ENCODE data around the gene ARVCF. TPM values are rescaled to one million over a fixed set of nuclear protein-coding genes. Genes with fewer than 3 reads are reported as not detected.
A peak's percentile ranks its signal among the peaks of the same experiment; 100 is the strongest.

The ARVCF gene
- 2.7 TPM for total RNA-seq
- polyA plus RNA-seq: under 1 TPM in 3 of 4 donors, not detected in 1; 0.39 to 0.52 (median 0.41) TPM

GRCh38 chr22:20016734-20017621 lies at the start of gene ARVCF:
TSS of gene ARVCF (minus strand) at chr22:20016823. CDS start at chr22:19990794, 26,029 bp downstream.
- peak within 1 kb of the TSS; percentile 90 to 95 (median 94) for H3K4me3 Mint-ChIP-seq
- H3K4me1 Mint-ChIP-seq: peaks cover 0 to 27% (median 10%) of the 10 kb centered on the region in 4 donors
- Histone ChIP-seq H3K27ac (ENCODE audit: insufficient read depth, low read length, poor library complexity, severe bottlenecking) (no peak within 1 kb of the TSS), H3K4me3 (ENCODE audit: low read depth, low read length) (peak within 1 kb of the TSS; percentile 71), H3K36me3 (ENCODE audit: control insufficient read depth, insufficient read depth, low read length) (no peaks in the 10 kb centered on the region), H3K27me3 (ENCODE audit: control insufficient read depth, insufficient read depth, low read length) (no peaks in the 10 kb centered on the region), H3K4me1 (ENCODE audit: control insufficient read depth, insufficient read depth, low read length, poor library complexity, severe bottlenecking) (peaks cover 35% of the 10 kb centered on the region), H3K9me3 (ENCODE audit: control insufficient read depth in 2 of 2, low read length in 2 of 2) (no peaks in the 10 kb centered on the region)
- peak; percentile 88 to 92 (median 92) for DNase-seq
- peaks cover 0 to 1% (median 0%) of the 10 kb centered on the region in 7 donors for H3K9me3 Mint-ChIP-seq
- ATAC-seq (ENCODE audit: low read depth in 2 of 2): peak; percentile 64 to 68
- no peaks in the 10 kb centered on the region for H3K36me3 Mint-ChIP-seq
- H3K27me3 Mint-ChIP-seq: peaks cover 15% of the 10 kb centered on the region
- peak within 1 kb of the TSS in 2 of 3 donors; percentile 67 to 78 for H3K27ac Mint-ChIP-seq

GRCh38 chr22:20065896-20066616 lies 49.4 kb upstream of the ARVCF start:
- ATAC-seq (ENCODE audit: low read depth in 2 of 2) (no peak), DNase-seq (no peak)
- Histone ChIP-seq H3K36me3 (ENCODE audit: control insufficient read depth, insufficient read depth, low read length) (peaks cover 30% of the 10 kb centered on the region), H3K4me3 (ENCODE audit: low read depth, low read length) (no peak overlapping the region), H3K4me1 (ENCODE audit: control insufficient read depth, insufficient read depth, low read length, poor library complexity, severe bottlenecking) (no peaks in the 10 kb centered on the region), H3K27me3 (ENCODE audit: control insufficient read depth, insufficient read depth, low read length) (no peaks in the 10 kb centered on the region), H3K9me3 (ENCODE audit: control insufficient read depth in 2 of 2, low read length in 2 of 2) (no peaks in the 10 kb centered on the region), H3K27ac (ENCODE audit: insufficient read depth, low read length, poor library complexity, severe bottlenecking) (no peak overlapping the region)
- Mint-ChIP-seq H3K36me3 (peaks cover 7% of the 10 kb centered on the region), H3K9me3 (no peaks in the 10 kb centered on the region), H3K4me1 (no peaks in the 10 kb centered on the region), H3K4me3 (no peak overlapping the region), H3K27ac (no peak overlapping the region), H3K27me3 (no peaks in the 10 kb centered on the region)

GRCh38 chr22:20064545-20065262 lies 48.1 kb upstream of the ARVCF start:
- no peaks in the 10 kb centered on the region for H3K4me1 ChIP-seq (ENCODE audit: control insufficient read depth, insufficient read depth, low read length, poor library complexity, severe bottlenecking)
- DNase-seq (no peak), ATAC-seq (ENCODE audit: low read depth in 2 of 2) (no peak)
- no peak overlapping the region for H3K4me3 Mint-ChIP-seq
- H3K9me3 ChIP-seq (ENCODE audit: control insufficient read depth in 2 of 2, low read length in 2 of 2): no peaks in the 10 kb centered on the region
- H3K4me3 ChIP-seq (ENCODE audit: low read depth, low read length): no peak overlapping the region
- H3K27ac Mint-ChIP-seq: no peak overlapping the region
- no peaks in the 10 kb centered on the region for H3K9me3 Mint-ChIP-seq
- no peaks in the 10 kb centered on the region for H3K27me3 ChIP-seq (ENCODE audit: control insufficient read depth, insufficient read depth, low read length)
- peaks cover 0 to 2% (median 0%) of the 10 kb centered on the region in 4 donors for H3K4me1 Mint-ChIP-seq
- H3K27ac ChIP-seq (ENCODE audit: insufficient read depth, low read length, poor library complexity, severe bottlenecking): no peak overlapping the region
- H3K36me3 Mint-ChIP-seq: peaks cover 7% of the 10 kb centered on the region
- peaks cover 31% of the 10 kb centered on the region for H3K36me3 ChIP-seq (ENCODE audit: control insufficient read depth, insufficient read depth, low read length)
- H3K27me3 Mint-ChIP-seq: no peaks in the 10 kb centered on the region

GRCh38 chr22:20064140-20064480 lies 47.5 kb upstream of the ARVCF start:
- Mint-ChIP-seq H3K27ac (no peak overlapping the region), H3K9me3 (no peaks in the 10 kb centered on the region), H3K4me3 (no peak overlapping the region), H3K27me3 (no peaks in the 10 kb centered on the region), H3K4me1 (peaks cover 0 to 2% (median 0%) of the 10 kb centered on the region in 4 donors), H3K36me3 (peaks cover 10% of the 10 kb centered on the region)
- H3K9me3 ChIP-seq (ENCODE audit: control insufficient read depth in 2 of 2, low read length in 2 of 2): no peaks in the 10 kb centered on the region
- H3K27me3 ChIP-seq (ENCODE audit: control insufficient read depth, insufficient read depth, low read length): no peaks in the 10 kb centered on the region
- DNase-seq (no peak), ATAC-seq (ENCODE audit: low read depth in 2 of 2) (no peak)
- peaks cover 31% of the 10 kb centered on the region for H3K36me3 ChIP-seq (ENCODE audit: control insufficient read depth, insufficient read depth, low read length)
- H3K27ac ChIP-seq (ENCODE audit: insufficient read depth, low read length, poor library complexity, severe bottlenecking): no peak overlapping the region
- no peaks in the 10 kb centered on the region for H3K4me1 ChIP-seq (ENCODE audit: control insufficient read depth, insufficient read depth, low read length, poor library complexity, severe bottlenecking)
- H3K4me3 ChIP-seq (ENCODE audit: low read depth, low read length): no peak overlapping the region

GRCh38 chr22:20063271-20064139 lies 46.9 kb upstream of the ARVCF start:
- no peak overlapping the region for H3K4me3 Mint-ChIP-seq
- Histone ChIP-seq H3K36me3 (ENCODE audit: control insufficient read depth, insufficient read depth, low read length) (peaks cover 37% of the 10 kb centered on the region), H3K9me3 (ENCODE audit: control insufficient read depth in 2 of 2, low read length in 2 of 2) (no peaks in the 10 kb centered on the region), H3K4me3 (ENCODE audit: low read depth, low read length) (no peak overlapping the region), H3K27ac (ENCODE audit: insufficient read depth, low read length, poor library complexity, severe bottlenecking) (no peak overlapping the region), H3K4me1 (ENCODE audit: control insufficient read depth, insufficient read depth, low read length, poor library complexity, severe bottlenecking) (no peaks in the 10 kb centered on the region), H3K27me3 (ENCODE audit: control insufficient read depth, insufficient read depth, low read length) (no peaks in the 10 kb centered on the region)
- no peak overlapping the region for H3K27ac Mint-ChIP-seq
- DNase-seq (no peak), ATAC-seq (ENCODE audit: low read depth in 2 of 2) (no peak)
- peaks cover 0 to 8% (median 0%) of the 10 kb centered on the region in 4 donors for H3K4me1 Mint-ChIP-seq
- peaks cover 16% of the 10 kb centered on the region for H3K36me3 Mint-ChIP-seq
- no peaks in the 10 kb centered on the region for H3K27me3 Mint-ChIP-seq
- H3K9me3 Mint-ChIP-seq: no peaks in the 10 kb centered on the region

- ATAC-seq (ENCODE audit: low read depth in 2 of 2) (no peak), DNase-seq (no peak)
- Histone ChIP-seq H3K4me1 (ENCODE audit: control insufficient read depth, insufficient read depth, low read length, poor library complexity, severe bottlenecking) (no peaks in the 10 kb centered on the region), H3K27ac (ENCODE audit: insufficient read depth, low read length, poor library complexity, severe bottlenecking) (no peak overlapping the region), H3K36me3 (ENCODE audit: control insufficient read depth, insufficient read depth, low read length) (peaks cover 37% of the 10 kb centered on the region), H3K4me3 (ENCODE audit: low read depth, low read length) (no peak overlapping the region), H3K27me3 (ENCODE audit: control insufficient read depth, insufficient read depth, low read length) (no peaks in the 10 kb centered on the region), H3K9me3 (ENCODE audit: control insufficient read depth in 2 of 2, low read length in 2 of 2) (no peaks in the 10 kb centered on the region)
- H3K36me3 Mint-ChIP-seq: peaks cover 21% of the 10 kb centered on the region
- H3K4me1 Mint-ChIP-seq: peaks cover 0 to 11% (median 1%) of the 10 kb centered on the region in 4 donors
- H3K27ac Mint-ChIP-seq: no peak overlapping the region
- H3K27me3 Mint-ChIP-seq: no peaks in the 10 kb centered on the region
- H3K9me3 Mint-ChIP-seq: no peaks in the 10 kb centered on the region
- H3K4me3 Mint-ChIP-seq: no peak overlapping the region
Measured at GRCh38 chr22:20062766-20063083, 46.1 kb upstream of the ARVCF start.
